GM21576 (cell line): ENCODE results near the gene MAP2K4.

Experiments
- ATAC-seq: cut with Tn5 transposase; IDR thresholded peaks from one replicate; pipeline ENCODE4 v1.9.1; 2021; ENCODE audit warnings: mild to moderate bottlenecking, moderate library complexity; ENCODE audit not compliant: unreplicated experiment

The MAP2K4 gene

GRCh38 chr17:12035673-12036072 lies 15.0 kb downstream of the MAP2K4 start:
- ATAC-seq: no peak

DNA sequence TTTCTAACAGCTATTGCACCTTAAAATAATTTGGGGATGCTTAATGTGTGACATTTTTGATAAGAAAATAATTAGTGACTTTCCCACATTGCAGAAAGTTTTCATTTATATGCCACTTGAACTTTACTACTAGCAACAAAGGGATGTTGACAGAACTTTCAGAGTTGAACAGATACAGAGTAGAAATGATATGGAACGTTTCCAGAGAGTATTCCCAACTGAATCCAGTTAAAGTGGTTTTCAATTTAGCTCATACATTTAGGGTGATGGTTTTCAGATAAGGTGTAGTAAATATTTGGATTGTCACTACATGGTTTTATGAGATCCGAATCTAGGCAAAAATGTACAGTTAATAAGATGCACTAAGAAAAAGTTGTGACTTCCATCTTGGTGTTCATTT lies 17.3 kb downstream of the MAP2K4 start:
- ATAC-seq: no peak

DNA sequence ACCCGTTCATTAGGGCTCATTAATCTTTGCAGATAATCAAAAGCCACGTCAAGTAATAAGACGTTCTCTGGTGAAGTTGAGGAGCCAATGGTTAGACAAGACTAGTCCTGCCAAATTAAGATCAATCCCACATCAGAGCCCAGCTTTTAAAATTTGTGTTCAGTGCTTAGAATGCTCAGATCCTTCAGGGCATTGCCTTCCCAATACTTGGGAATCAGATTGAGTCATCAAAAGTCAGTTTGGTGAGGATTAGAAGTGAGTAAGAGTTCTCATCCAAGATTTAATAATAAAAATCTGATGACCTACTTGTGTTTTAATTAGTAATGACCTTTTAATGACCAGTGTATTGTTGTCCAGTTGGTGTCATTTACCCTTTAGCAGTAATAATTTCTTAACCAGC lies 19.8 kb downstream of the MAP2K4 start:
- no peak for ATAC-seq

DNA sequence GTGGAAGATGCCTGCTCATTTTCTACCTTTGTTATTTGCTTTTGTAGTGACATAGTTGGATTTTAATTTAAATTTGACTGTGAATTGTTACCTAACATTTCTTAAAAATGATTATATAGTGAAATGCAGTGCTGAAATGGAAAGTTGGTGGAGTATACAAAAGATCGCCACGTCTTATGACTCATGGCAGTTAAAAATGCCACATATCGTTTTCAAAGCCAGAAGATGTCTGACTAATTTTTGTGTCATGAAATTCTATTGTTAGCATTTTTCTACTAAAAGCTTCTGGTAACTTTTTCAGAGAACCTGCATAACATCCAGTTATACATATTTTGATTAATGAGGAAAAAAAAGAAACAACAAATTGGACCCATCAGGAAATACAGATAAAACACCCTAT lies 20.6 kb downstream of the MAP2K4 start:
- no peak for ATAC-seq

DNA sequence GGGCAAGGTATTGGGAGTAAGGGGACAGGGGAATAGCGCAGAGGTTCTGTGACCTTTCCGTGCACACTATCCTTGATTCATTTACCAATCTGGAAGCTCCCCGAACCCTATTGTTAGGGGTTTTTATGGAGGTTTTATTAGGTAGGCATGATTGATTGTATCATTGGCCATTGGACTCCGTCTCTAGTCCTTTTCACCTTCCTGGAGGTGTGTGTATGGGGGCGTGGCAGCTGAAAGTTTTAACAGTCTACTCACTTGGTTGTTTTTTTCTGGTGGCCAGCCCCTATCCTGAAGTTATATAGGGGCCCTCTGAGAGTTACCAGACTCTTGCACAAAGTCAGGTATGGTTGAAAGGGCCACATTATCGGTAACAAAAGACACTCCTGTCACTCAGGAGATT lies 23.0 kb downstream of the MAP2K4 start:
- no peak for ATAC-seq

DNA sequence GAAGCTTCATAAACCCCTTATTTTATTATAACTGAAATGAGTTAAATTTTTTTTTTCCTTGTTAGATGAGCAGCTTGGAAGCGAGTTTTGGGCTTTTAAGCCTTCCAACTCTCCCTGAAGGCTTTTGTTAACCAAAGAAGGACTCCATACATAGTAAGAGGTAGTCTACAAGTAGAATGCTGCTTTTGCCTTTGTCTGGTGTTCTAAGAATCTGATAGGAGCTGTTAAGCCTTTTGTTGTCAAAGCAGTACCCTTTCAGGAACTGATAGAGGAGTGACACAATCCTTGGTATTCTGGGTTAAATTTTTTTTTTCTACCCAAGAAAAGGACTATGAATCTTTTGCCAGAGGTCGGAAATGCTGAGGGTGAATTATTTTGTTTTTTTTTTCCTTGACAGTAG lies 26.1 kb downstream of the MAP2K4 start:
- ATAC-seq: no peak

DNA sequence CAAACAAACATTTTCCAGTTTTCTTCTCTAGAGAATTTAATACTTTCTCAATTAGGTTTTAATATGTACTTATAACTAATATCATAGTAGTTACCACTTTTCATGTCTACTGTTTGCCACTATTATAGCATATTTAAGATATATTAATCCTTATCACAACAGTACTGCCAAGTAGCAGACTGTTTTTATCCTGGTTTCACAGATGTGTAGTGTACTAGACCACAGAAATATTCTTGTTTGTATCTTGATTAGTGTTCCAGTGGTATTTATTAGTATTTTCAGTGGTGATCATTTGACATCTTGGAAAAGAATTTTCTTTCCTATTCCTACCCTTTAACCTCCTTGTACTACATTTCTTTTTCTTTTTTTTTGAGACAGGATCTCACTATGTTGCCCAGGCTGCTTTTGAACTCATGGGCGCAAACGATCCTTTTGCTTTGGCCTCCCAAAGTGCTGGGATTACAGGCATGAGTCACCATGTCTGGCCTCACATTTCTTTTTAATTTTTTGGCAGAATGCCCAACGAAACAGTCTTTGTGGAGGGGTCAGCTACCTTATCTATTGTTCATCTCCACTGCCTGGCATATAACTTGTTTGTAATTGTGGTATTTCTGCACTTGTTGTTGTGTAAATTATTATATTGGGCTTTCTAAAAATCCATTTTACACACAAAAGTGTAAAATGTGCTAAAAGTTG lies 27.2 kb downstream of the MAP2K4 start:
- no peak for ATAC-seq

DNA sequence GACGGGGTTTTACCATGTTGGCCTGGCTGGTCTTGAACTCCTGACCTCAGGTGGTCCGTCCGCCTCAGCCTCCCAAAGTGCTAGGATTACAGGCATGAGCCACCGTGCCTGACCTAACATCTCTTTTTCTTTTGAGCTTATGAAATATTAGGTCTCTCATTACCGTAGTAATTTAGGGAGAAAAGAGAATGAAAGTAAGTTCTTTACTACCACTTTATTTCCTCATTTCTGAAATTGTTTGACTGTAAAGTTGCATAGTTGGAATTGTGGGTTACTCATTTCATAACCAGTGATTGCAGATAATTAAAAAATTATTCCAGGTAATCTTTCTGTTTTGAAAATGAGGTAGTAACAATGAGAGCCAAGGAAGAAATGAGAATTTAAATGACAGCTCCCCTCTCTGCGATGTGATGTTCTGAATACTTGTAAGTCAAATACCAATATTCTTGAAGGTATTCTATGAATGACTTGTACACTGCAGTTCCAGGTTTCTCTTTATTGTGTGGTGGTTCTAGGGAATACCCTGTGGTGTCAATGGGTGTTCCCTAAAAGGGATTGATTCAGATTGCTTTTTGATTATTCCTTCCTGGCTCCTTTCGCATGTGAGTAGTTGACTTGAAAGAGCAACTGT lies 28.3 kb downstream of the MAP2K4 start:
- ATAC-seq: no peak

- no peak for ATAC-seq
Measured at GRCh38 chr17:12050646-12051225, 30.1 kb downstream of the MAP2K4 start.

DNA sequence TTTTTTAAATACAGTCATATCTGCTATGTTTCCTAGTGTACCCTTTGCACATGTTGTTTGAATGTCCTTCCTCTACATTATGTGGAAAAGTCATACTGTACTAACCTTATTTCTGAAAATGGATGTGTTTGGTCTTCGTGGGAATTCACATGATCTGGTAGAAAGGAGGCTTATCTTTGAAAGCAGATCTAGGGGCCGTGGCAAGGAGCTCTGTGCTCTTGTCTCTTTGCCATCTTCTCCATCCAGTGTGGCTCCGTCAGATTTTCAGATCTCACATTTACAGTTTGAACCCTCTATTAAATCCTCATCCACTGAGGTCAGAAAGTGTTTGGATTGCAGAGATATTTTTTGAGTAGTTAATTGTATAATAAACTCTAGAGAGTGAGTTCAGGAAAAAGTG lies 32.9 kb downstream of the MAP2K4 start:
- no peak for ATAC-seq

- ATAC-seq: no peak
Measured at GRCh38 chr17:12055889-12056288, 35.2 kb downstream of the MAP2K4 start.

DNA sequence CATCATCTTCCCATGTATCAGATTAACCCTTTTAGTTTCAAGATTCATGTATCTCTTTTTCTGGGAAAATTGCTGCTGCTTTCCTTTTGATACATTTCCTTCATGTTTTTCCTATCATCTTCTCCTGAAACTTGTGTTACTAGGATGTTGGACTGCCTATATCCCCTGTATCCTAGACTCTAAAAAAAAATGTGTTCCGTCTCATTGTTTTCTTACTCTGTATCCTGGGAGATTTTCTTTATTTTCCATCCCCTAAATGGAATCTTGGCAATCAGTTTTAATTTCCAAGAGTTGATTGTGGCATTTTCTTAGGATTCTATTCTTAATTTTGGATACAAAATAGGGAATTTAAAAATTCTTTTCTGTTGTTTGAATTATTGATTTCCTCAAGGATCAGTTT lies 36.8 kb downstream of the MAP2K4 start:
- ATAC-seq: no peak

GRCh38 chr17:12058535-12058934 lies 37.9 kb downstream of the MAP2K4 start:
- ATAC-seq: no peak

DNA sequence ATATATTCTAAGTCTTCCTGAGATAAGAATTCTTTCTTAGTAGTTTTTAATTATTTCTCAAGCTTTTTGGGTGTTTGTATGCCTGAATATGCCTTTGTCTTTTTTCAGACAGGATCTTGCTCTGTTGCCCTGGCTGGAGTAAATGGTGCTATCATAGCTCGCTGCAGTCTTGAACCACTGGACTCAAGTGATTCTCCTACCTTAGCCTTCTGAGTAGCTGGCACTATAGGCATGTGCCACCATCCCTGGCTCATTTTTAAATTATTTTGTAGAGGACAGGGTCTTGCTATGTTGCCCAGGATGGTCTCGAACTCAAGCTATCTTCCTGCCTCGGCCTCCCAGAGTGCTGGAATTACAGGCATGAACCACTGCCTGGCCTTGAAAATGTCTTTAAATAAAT lies 41.6 kb downstream of the MAP2K4 start:
- no peak for ATAC-seq

- ATAC-seq: no peak
Measured at GRCh38 chr17:12064395-12064794, 43.7 kb downstream of the MAP2K4 start.

DNA sequence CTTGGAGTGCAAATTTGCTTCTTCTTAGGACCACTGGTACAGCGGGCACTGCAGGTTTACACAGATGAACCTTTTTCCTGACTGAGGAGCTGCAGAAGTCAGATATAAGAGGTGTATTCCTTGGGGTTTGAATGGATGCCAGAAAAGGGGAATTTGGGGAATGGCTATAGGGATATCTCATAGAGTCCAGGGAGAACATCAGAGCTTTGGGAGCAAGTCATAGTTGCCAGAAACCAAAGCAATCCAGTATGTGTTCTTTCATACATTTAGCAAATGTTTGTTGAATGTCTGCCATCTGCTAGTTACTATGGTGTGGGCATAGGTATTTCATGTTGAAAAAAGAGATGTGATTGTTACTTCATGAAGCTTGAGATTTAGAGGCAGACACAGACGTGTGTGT lies 46.8 kb downstream of the MAP2K4 start:
- ATAC-seq: no peak

GRCh38 chr17:12068946-12069345 lies 48.3 kb downstream of the MAP2K4 start:
- ATAC-seq: no peak

DNA sequence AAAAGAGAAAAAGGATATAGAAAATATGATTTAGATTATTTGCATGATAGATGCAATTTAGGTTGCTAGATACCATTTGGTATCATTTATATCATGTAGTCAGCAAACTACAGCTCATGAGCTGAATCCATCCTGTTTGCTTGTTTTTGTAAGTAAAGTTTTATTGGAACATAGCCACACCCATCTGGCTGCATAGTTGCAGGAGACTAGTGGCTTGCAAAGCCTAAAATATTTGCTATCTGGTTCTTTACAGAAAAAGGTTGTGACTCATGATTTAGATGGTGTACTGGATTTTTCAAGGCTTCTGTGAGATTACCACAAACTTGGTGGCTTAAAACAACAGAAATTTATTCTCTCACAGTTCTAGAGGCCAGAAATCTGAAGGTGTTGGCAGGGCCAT lies 49.9 kb downstream of the MAP2K4 start:
- no peak for ATAC-seq

- no peak for ATAC-seq
Measured at GRCh38 chr17:12074346-12074745, 53.7 kb downstream of the MAP2K4 start.

GRCh38 chr17:12077773-12078172 lies 57.1 kb downstream of the MAP2K4 start:
- ATAC-seq: no peak

GRCh38 chr17:12078791-12079190 lies 58.1 kb downstream of the MAP2K4 start:
- no peak for ATAC-seq

DNA sequence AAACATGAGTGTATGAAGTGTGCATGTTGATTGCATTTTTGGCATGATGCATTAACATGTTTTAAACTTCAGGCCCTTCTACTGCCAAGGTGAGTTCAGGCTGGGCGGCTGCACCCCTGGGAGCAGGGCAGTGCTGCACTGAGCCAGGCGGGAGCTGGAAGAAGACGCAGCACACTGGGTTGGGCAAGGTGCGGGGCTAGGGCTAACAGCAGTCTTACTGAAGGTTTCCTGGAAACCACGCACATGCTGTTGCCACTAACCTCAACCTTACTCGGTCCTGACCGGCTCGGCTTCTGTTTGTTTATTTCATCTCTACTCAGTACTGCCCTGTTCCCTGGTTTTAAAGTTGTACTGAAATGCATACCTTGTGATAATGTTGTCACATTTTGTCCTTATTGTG lies 61.0 kb downstream of the MAP2K4 start:
- ATAC-seq: no peak
